SK-N-SH (cell line): Measurements from ENCODE around the gene PTK6.

Experiments
- EP300 ChIP-seq, 2 experiments: IDR thresholded peaks; 2 replicates each; pipeline versions ENCODE4 v1.4.0 to v1.6.1; 2012; ENCODE audit warnings: borderline replicate concordance in 1 of 2, low read depth in 1 of 2, low read length in 1 of 2
- POLR2AphosphoS5 ChIP-seq: IDR thresholded peaks from 2 replicates; pipeline ENCODE4 v1.6.1; 2012; ENCODE audit warnings: low read depth, low read length
- TAF1 ChIP-seq: IDR thresholded peaks from 2 replicates; pipeline ENCODE4 v1.6.1; 2012; ENCODE audit warnings: low read depth, mild to moderate bottlenecking, low read length, moderate library complexity, borderline replicate concordance
- YY1 ChIP-seq: IDR thresholded peaks from 2 replicates; pipeline ENCODE4 v1.4.0; 2012; ENCODE audit warnings: low read depth, mild to moderate bottlenecking
- TF ChIP-seq, protein P1 (sequence below): fragments of 200-600 bp; sonication (generic); IDR thresholded peaks from 2 replicates; pipeline ENCODE4 v1.6.1; 2017; ENCODE audit warnings: antibody characterized with exemption, mild to moderate bottlenecking, moderate library complexity
- TF ChIP-seq, protein P2 (sequence below): fragments of 150-350 bp; IDR thresholded peaks from 2 replicates; pipeline ENCODE4 v1.6.1; 2017; ENCODE audit warnings: antibody characterized with exemption, low read length, low read depth, borderline replicate concordance
- TF ChIP-seq, protein P3 (sequence below): IDR thresholded peaks from 2 replicates; pipeline ENCODE4 v1.4.0; 2012; ENCODE audit warnings: low read depth, borderline replicate concordance

DNA sequence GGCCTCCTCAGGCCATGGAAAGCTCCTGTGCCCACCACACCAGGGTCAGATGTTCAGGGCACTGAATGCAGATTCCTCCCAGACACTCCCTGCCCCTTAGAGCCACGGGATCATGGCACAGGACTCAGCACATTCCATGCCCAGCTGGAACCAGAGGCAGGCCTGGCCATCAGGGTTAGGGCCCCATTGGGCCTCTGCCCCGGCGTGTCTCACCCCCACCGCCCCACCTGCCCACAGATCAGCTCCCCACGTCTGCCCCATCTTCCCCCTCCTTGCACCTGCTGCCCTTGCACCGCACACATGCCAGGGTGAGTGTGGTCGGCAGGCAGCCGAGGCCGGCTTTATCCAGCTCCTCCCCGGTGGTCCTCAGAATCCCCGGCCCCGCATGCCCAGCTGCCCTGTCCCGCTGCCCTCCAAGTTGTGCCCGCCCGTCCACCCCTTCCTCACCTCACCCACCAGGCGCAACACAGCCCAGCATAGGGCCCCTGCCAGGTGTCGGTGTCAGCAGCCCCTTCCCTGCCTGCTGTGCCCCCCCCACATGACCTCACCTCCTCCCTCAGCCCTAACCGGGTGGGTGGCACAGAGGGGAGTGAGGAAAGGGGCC is 12.6 kb upstream of the PTK6 start:
- TF ChIP-seq, protein P1, sequence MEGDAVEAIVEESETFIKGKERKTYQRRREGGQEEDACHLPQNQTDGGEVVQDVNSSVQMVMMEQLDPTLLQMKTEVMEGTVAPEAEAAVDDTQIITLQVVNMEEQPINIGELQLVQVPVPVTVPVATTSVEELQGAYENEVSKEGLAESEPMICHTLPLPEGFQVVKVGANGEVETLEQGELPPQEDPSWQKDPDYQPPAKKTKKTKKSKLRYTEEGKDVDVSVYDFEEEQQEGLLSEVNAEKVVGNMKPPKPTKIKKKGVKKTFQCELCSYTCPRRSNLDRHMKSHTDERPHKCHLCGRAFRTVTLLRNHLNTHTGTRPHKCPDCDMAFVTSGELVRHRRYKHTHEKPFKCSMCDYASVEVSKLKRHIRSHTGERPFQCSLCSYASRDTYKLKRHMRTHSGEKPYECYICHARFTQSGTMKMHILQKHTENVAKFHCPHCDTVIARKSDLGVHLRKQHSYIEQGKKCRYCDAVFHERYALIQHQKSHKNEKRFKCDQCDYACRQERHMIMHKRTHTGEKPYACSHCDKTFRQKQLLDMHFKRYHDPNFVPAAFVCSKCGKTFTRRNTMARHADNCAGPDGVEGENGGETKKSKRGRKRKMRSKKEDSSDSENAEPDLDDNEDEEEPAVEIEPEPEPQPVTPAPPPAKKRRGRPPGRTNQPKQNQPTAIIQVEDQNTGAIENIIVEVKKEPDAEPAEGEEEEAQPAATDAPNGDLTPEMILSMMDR = no peak
- TF ChIP-seq TAF1 = no peak
- TF ChIP-seq POLR2AphosphoS5 = no peak
- TF ChIP-seq YY1 = no peak
- TF ChIP-seq EP300 (IDR thresholded peaks at IDR 0.05; ENCODE audit: borderline replicate concordance in 1 of 2, low read depth in 1 of 2, low read length in 1 of 2) = no peak
- TF ChIP-seq, protein P2, sequence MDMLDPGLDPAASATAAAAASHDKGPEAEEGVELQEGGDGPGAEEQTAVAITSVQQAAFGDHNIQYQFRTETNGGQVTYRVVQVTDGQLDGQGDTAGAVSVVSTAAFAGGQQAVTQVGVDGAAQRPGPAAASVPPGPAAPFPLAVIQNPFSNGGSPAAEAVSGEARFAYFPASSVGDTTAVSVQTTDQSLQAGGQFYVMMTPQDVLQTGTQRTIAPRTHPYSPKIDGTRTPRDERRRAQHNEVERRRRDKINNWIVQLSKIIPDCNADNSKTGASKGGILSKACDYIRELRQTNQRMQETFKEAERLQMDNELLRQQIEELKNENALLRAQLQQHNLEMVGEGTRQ = no peak
- TF ChIP-seq, protein P3, sequence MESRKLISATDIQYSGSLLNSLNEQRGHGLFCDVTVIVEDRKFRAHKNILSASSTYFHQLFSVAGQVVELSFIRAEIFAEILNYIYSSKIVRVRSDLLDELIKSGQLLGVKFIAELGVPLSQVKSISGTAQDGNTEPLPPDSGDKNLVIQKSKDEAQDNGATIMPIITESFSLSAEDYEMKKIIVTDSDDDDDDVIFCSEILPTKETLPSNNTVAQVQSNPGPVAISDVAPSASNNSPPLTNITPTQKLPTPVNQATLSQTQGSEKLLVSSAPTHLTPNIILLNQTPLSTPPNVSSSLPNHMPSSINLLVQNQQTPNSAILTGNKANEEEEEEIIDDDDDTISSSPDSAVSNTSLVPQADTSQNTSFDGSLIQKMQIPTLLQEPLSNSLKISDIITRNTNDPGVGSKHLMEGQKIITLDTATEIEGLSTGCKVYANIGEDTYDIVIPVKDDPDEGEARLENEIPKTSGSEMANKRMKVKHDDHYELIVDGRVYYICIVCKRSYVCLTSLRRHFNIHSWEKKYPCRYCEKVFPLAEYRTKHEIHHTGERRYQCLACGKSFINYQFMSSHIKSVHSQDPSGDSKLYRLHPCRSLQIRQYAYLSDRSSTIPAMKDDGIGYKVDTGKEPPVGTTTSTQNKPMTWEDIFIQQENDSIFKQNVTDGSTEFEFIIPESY = no peak
